GM19372 (cell line): Measurements from ENCODE around the gene TBC1D5.
"Not testable (repeated sequence)": the region's sequence is repeated elsewhere in the genome, so short reads cannot be mapped to it uniquely, and the experiment has no call there.

Source experiments
- ATAC-seq: cut with Tn5 transposase; IDR thresholded peaks from one replicate; pipeline ENCODE4 v1.9.1; 2021; ENCODE audit warnings: mild to moderate bottlenecking, low read depth, moderate library complexity; ENCODE audit not compliant: unreplicated experiment

TBC1D5 gene

DNA sequence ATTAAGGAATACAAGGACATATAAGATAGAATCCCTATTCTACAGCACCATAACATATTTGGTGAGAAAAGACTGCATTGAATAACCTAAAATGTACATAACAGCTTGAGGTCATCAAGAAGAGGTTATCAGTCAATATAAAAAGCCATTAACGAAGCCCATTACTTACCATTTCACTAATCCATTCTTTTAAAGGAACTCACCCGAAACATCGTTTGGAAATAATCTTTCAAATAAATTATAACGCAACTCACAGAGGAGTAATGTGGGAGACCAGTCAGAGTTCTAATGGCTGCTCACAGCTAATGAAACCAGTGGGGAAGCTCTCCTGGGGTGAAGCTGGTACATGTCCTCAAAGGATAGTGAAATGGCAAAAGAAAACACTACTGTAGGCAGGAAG is 188.4 kb downstream of the TBC1D5 start:
- ATAC-seq: no peak

DNA sequence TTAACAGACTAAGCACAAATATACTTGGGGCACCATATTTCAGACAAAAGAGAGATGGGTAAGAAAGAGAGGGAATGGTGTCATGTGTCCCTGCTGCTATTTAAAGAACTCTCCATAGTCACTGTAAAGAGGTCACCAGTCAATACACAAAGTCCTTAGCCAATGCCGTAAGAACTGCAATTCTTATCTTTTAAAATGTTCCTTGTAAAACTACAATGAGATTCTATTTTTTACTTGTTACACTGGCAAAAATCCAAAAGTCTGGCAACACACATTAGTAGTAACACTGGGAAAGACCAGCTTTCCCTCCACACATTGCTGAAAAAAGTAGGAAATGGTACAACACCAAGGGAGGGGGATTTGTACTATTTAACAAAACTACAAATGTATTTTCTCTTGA is 189.4 kb downstream of the TBC1D5 start:
- ATAC-seq: no peak

DNA sequence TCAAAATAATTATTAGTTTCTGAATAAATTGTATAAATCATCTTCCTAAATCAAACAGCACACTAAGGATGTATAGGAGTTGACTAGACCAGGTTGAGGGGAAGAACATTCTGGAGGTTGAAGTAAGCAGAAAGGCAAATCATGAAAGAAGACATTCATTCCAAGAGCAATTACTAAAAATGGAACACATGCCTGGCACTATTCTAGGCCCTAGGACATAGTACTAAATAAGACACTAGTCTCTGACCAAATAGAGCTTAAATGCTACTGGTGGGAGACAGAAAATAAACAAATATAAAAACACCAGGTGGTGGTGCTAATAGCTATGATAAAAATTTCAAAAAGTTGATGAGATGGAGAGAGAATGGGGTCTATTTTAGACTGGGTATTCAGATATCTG is 190.1 kb downstream of the TBC1D5 start:
- no peak for ATAC-seq

GRCh38 chr3:17551895-17552294 is 190.5 kb downstream of the TBC1D5 start:
- ATAC-seq: no peak

DNA sequence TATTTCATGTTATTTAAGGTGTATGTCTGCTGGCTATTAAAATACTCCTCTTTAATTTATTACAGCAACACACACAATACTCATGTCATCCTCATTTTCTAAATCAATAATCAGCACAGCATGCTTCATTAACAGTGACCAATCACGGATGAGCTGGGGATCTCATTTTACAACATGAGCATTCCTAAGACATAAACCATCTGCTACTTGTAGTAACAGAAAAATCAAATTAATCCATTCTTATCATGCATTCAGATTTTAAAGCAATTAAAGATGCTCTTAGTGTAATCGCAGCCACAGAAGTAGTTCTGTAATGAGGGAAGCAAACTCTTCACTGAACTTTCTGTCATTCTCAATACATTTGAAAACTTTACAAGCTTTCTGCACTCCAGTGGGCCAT is 191.1 kb downstream of the TBC1D5 start:
- no peak for ATAC-seq

DNA sequence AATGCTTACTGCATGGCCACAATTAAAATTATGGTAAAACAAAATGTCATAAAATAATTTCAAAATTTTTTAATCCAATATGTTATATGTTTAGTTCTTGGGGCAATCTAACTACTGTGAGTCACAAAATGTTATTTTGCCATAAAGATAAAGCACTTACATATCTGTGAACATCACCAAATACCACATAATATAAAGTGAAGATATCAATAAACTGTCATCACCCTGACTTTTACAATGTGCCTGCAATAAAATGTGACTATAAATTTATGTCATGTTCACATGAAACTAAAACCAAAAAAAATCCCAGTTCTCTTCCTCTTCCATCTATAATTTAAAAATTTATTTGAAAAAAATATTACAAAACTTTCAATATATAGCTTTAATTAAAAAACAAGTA is 191.8 kb downstream of the TBC1D5 start:
- no peak for ATAC-seq

GRCh38 chr3:17546500-17547255 is 195.8 kb downstream of the TBC1D5 start:
- no peak for ATAC-seq

- no peak for ATAC-seq
These were observed 197.8 kb downstream of the TBC1D5 start for GRCh38 chr3:17544632-17545031.

DNA sequence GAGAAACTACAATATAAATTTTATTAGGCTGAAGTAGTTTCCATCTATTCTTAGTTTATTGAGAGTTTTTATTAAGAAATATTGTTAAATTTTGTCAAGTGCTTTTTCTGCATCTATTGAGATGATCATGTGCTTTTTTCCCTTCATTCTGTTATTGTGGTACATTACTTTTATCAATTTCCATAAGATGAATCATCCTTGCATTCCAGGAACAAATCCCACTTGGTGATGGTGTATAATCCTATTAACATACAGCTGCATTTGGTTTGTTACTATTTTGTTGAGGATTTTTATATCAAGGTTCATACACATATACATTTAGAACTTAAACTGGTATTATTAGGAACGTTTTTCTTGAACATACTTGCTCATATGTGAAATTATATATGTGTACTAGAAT is 199.8 kb downstream of the TBC1D5 start:
- no peak for ATAC-seq

- ATAC-seq: no peak
These were observed 203.0 kb downstream of the TBC1D5 start for GRCh38 chr3:17539436-17539835.

GRCh38 chr3:17535274-17535673 is 207.2 kb downstream of the TBC1D5 start:
- ATAC-seq: no peak

DNA sequence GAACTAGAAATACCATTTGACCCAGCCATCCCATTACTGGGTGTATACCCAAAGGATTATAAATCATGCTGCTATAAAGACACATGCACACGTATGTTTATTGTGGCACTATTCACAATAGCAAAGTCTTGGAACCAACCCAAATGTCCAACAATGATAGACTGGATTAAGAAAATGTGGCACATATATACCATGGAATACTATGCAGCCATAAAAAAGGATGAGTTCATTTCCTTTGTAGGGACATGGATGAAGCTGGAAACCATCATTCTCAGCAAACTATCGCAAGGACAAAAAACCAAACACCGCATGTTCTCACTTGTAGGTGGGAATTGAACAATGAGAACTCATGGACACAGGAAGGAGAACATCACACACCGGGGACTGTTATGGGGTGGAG is 210.0 kb downstream of the TBC1D5 start:
- ATAC-seq: not testable (repeated sequence)

GRCh38 chr3:17529677-17530076 is 212.8 kb downstream of the TBC1D5 start:
- ATAC-seq: no peak

- no peak for ATAC-seq
These were observed 224.0 kb downstream of the TBC1D5 start for GRCh38 chr3:17518189-17519059.

DNA sequence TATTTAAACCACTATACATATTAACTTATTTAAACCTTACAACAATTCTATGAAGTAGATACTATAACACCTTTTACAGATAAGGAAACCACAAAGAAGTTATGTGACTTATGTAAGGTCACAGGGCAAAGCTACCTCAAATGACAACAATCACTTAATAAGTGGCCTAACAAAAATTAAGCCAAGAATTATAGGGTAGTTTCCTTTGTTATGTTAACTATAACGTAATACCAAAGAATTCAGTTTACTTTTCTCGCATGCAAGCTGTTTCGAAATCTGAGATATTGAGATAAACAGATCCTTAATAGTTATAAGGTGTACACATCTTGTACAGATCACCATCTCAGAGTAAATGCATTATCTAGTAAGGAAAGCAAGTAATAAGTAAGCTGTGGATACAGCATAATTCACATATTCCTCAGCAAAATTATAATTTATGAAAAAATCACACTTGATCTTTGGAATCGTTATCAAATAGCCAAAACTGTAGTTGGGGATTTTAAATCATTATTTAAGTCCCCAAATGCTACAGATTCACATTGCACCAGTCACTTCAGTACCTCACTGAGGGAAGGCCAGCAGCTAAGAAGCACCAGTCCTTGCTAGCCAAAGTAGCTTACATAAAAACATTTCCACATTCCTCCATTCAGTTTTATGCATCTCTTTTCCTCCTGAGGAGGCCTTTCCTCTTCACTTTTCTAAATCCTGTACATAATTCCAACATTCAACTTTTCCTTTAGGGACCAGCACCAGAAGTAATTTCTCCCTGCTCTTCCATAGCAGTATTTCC is 226.8 kb downstream of the TBC1D5 start:
- no peak for ATAC-seq

GRCh38 chr3:17514597-17514996 is 227.8 kb downstream of the TBC1D5 start:
- no peak for ATAC-seq

DNA sequence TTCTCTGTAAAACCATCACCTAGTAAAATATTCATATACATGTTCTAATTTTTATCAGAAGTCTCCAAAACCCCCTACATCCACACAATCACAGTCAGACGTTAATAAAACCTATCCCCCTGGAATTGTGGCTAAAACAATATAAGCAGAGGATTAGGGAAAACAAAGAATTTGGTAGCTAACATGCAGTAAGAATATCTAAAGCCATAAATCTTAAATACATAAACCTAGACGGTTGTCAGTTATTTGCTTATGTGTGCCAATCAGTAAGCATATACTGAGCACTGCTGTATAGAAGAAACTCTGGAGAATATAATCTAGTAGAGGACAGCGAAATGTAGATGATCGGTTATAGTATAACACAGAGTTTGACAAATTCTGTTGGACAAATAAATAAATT is 232.2 kb downstream of the TBC1D5 start:
- no peak for ATAC-seq

GRCh38 chr3:17508180-17508752 is 234.2 kb downstream of the TBC1D5 start:
- ATAC-seq: no peak

DNA sequence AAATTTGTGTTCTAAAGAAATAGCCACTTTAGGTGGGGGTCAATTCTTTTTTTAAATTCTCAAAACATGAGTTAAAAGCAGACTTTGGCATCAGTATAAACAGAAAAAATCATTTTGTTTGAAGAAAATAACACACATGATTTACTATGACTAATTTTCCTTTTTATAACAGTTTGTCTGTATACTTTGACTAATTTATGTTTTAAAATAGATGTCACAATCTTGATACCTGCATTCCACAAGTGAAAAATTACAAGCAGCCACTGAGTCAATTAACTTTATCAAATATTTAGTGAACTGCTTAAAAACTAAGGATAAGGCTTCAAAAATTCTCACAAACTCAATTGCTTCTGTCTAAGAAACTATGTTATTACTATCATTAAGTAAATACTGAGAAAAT is 235.0 kb downstream of the TBC1D5 start:
- no peak for ATAC-seq

DNA sequence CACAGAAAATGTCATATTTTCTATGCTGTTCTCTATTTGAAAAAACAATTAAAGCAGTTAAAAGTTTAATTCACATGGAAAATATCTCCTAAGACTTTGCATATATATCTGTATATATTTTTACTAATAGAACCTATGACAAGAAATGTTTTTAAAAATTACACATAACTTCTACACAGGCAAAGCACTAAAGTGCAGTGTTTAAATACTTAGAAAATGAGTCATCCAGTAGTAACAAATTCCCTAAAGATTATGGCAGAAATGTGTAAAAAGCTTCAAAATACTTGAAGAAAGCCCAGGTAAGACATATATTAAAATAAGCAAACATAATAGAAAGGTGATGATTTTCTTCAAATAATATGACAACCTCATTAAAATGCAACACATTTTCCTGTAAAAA is 236.6 kb downstream of the TBC1D5 start:
- ATAC-seq: no peak

DNA sequence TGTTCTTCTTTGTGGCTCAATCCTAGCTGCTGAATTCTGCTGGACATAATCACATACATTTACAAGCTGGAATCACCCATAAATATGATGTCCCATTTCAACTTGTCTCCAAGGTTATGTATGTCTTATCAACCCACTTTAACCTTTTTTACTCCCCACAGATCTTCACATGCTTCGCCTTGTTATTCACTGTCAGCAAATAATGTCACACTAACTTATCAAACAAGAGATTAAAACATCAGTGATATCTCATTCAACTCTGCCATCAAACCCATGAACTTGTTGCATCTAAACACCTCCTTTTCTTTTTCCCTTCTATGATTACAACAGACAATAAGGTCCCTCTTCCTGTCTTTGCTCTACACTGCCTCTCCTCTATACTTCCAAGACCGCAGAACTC is 240.7 kb downstream of the TBC1D5 start:
- no peak for ATAC-seq
